Measurements from ENCODE around the gene SEC23A.
"Not testable (repeated sequence)": the region's sequence is repeated elsewhere in the genome, so short reads cannot be mapped to it uniquely, and the experiment has no call there.

The SEC23A gene

GRCh38 chr14:39090548-39091111 lies 12.4 kb downstream of the SEC23A start:
- DNase-seq: no peak

DNA sequence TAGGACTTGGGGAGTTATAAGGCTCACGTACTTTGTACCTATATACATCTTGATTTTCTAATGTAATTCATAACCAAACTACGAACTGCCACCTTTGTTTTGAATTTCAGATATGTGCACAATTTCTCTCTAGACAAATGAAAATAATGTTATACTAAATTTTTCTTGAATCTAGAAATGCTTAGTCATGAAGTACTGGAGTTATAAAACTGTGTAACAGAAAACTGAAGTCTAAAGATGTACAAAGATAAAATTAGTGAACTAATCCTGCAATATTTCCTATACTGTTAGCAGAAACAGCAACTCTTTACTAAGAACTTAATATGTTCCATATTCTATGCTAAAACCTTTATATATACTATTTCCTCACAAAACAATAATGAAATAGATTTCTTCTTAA lies 15.5 kb downstream of the SEC23A start:
- peak; percentile 25 for DNase-seq

DNA sequence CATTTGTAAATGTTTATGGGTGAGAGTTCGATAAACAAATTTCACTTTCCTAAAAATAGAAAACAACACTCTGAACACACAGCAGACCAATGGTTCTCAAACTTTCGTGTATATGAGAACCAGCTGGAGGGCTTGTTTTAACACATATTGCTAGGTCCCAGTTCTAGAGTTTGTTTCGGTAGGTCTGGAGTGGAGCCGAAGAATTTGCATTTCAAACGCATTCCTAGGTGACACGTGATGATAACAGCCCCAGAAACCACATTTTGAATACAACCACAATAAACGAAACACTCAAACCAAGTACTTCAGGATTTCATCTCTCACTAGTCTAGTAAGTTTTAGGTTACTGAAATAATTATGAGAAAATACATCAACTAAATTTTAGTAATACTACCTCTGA lies 17.1 kb downstream of the SEC23A start:
- DNase-seq: no peak

DNA sequence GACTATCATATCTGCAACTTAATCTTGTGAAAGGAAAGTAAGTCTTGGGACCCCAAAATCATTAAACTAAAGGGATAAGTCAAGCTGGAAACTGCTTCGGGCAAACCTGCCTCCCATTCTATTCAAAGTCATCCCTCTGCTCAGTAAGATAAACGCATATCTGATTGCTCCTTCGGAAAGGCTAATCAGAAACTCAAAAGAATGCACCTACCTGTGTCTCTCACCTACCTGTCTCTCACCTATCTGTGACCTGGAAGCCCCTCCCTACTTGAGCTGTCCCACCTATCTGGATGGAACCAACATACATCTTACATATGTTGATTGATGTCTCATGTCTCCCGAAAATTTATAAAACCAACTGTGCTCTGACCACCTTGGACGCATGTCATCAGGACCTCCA lies 19.9 kb downstream of the SEC23A start:
- no peak for DNase-seq

DNA sequence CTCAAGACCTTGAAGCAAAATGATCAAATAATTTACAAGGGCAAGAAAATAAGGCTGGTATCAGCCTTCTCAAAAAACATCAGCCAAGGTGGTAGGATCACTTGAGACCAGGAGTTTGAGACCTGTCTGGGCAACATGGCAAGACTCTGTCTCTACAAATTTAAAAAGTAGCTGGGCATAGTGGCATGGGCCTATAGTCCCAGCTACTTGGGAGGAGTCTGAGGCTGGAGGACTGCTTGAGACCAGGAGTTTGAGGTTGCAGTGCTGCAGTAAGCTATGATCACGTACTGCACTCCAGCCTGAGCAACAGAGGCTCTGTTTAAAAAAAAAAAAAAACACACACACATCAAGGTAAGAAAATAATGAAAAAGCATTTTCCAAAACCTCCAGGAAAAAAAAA lies 22.1 kb downstream of the SEC23A start:
- DNase-seq: no peak

DNA sequence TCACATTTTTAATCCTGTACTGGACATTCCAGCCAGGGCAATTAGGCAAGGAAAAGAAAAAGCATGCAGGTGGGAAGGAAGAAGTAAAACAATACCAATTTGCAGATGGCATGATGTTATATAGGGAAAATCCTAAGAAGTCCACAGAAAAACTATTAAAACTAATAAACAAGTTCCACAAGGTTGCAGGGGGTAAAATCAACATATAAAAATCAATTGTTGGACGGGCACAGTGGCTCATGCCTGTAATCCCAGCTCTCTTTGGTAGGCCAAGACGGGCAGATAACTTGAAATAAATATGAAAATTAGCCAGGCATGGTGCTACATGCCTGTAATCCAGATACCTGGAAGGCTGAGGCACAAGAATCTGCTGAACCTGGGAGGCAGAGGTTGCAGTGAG lies 31.9 kb downstream of the SEC23A start:
- DNase-seq: no peak

DNA sequence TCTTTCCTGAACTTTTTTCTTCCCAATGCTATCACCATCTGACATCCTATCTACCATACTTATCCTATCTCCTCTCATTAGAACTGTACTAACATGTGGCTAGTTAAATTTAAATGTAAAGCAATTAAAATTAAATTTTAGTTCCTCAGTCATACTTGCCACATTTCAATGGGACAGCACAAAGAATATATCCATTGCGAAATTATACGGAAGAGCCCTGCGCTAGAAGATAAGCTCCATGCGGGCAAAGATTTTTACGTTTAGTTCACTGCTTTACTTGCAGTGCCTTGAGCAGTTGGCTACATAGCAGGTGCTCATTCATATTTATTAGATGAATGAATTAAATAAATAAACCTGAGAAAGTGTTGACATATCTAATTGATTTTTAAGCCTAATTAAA lies 33.1 kb downstream of the SEC23A start:
- no peak for DNase-seq

- not testable (repeated sequence) for DNase-seq
Observed at GRCh38 chr14:39069169-39069805, 33.7 kb downstream of the SEC23A start.

DNA sequence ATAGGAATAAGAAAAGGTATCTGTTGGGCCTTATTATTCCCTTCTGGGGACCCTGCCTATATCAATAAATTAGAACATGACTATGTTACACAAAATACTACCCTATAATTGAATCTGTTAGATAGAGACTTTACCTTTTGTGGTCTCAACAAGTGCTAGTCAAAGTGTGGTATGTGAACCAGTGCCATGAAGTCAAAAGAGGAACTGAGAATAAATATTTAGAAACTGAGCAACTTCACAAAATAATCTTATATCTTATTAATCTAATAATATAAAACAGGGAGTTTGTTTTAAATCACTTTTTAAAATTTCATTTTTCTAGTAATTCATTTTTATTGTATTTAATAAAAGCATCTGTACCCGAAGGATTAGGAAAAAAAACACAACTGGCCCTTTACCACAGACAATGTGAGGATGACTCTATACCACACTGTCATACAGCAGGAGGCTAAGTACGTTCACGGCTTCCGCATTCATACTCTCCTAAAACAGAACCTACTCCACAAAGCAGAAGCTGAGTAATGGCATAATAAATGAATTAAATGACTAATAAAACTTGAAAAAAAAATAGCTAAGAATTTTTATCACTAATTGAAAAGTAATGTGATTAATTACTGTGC lies 42.1 kb downstream of the SEC23A start:
- DNase-seq: no peak

DNA sequence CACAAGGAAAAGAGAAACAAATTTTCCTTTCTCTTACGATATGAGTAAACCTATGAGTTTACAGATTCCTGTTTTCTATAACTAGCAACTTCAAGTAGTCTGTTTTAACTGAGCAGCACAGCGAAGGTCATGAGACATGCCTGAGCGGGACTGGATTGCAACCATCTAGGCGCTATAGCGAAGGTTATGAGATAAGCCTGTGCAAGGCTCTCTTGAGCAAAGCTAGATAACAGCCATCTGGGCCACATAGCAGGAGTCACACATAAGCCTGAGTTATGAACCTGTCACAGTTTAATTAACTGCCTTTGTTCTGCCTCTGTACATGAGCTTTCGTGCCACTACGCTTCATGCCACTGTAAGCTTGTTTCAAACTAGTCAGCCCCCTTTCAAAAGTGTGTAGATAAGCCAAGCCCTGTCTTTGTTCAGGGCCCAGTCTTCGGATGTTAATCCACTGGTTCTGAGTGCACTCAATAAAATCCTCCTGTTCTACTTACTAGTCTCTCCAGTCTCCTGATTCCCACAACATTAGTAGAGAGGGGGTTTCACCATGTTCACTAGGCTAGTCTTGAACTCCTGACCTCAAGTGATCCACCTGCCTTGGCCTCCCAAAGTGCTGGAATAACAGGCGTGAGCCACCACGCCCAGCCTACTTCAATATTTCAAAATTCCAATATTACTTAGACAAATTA lies 47.1 kb downstream of the SEC23A start:
- peak; percentile 18 for DNase-seq

- not testable (repeated sequence) for DNase-seq
Observed at GRCh38 chr14:39052869-39053454, 50.1 kb downstream of the SEC23A start.

- no peak for DNase-seq
Observed at GRCh38 chr14:39050389-39050788, 52.6 kb downstream of the SEC23A start.

- not testable (repeated sequence) for DNase-seq
Observed at GRCh38 chr14:39045889-39046288, 57.1 kb downstream of the SEC23A start.

DNA sequence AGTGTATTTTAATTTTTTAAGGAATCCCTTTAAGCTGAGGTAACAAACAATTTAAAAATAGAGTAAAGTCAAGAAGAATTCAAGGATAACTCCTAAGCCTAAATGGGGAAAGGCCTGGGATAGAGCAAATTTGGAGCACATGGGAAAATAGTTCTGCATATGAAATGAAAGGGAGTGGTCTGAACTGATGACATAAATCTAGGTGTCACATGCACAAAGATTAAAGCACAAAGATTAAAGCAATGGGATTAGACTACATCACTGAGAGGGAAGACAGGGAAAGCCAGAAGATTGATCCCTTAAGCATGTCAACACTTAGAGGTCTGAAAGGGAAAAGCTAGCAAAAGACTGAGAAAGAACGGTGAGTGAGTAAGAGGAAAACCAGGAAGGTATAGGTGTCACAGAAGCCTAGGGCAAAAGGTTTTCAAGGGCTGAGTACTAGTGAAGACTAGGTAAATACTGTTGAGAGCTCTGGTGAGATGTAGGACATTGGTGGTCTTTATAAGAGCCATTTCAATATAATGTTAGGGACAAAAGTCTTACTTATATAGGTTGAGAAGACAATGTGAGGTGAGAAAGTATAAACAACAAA lies 59.6 kb downstream of the SEC23A start:
- no peak for DNase-seq

DNA sequence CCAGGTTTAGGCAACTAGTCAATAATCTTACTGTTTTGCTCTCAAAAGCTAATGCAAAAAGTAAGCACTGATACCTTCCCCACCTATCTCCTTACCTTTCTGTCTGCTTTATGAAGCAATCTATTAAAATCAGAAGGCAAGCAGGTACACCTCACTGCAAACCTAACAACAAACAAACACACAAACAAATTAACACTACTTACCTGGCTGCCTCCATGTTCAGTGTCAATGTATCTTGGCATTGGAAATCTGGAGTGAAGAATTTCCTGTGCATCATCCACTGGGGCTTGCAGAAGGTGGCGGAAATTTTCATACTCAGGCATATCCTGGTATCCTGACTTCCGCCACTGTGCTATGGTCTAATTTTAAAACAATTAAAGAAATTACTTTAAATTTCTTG lies 62.5 kb downstream of the SEC23A start:
- no peak for DNase-seq

- DNase-seq: peak; percentile 36
Observed at GRCh38 chr14:39038542-39038941, 64.5 kb downstream of the SEC23A start.

DNA sequence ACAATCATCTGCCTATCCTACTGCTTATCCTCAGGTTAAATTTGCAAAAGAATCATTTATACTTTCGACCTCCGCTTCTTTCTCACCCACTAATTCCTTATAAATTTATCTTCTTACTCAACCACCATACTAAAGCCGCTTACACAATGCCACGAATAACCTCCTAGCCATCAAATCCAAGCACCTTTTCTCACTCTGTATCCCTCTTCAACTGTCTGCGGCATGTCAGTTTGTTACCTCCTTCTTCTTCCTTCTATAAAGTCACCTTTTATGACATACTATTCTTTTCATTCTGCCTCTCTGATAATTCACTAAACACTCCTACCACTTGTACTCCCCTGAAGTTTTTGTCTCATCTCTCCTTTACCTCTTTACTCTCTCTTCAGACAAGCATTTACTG lies 66.3 kb downstream of the SEC23A start:
- no peak for DNase-seq

DNA sequence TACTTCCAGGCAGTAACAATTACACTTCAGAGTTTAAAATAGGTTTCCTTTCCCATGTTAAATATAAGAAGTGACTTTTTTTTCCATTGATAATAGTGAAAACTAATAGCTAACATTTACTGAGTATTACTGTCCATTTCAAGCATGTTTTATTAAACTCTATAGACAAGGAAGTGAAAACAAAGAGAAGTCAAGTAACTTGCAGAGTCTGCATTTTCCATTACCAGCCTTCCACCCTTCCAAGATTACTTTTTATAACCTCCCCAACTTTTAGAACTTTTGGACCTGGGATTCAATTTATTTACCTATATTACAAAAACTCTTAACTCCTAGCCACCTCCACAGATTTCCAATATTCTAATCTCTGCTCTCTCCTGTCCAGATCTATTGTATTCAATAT lies 67.7 kb downstream of the SEC23A start:
- DNase-seq: no peak

DNA sequence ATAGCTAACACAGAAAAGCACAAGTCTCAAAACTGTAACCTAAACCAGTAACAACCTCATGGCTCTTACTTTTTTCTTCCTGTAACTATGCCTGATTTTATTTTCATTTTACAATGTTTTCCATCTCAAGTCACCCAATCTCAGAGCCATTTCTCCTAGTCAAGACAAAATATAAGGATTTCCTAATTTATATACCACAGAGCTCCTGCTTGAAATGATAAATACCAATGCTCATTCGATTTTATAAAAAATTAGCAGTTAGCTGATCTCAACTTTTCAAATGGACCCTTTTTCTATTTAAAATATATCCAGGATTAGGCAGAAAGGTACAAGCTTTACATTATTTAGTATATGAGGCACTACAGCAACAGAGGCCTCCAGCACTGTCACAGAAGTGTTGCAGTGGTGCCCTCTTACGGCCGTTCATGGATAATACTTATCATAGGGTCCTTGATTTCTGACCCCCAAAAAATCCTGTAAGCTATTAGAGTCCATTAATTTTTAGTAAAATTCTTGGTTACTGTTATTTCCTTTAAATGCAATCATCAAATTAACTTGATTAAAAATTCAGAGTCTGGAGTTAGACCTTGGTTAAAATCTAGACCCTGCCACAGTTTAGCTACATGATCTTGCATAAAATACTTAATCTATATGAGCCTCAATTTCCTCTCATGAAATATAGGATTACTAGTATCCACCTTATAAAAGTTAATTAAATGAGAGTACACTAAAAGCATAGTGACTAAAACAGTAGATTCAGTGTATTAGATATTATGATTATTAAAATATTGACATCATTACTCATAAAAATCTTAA lies 68.3 kb downstream of the SEC23A start:
- peak; percentile 22 for DNase-seq

- DNase-seq: no peak
Observed at GRCh38 chr14:39033371-39033770, 69.7 kb downstream of the SEC23A start.

DNA sequence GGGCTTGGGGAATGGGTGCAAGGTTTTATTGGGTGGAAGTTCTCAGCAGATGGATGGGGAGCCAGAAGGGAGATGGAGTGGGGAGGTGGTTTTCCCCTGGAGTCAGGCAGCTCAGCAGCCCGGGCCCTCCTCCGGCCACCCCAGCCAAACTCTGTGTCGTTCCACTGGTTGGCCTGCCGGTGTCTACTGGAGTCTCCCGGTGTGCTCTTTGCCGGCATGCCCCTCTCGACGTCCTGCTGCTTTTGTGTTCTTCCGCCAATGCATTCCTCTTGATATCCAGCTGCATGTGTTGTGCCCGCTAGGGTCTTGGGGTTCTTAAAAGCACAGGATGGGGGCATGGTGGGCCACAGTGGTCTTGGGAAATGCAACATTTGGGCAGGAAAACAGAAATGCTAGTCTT lies 72.8 kb downstream of the SEC23A start:
- no peak for DNase-seq

GRCh38 chr14:39029789-39030188 lies 73.2 kb downstream of the SEC23A start:
- no peak for DNase-seq
